CD4-positive, alpha-beta T cell treated with Interleukin-1 beta for 1 hour (primary cell): Measurements from ENCODE around the gene TAS2R19.
"Not testable (repeated sequence)": the region's sequence is repeated elsewhere in the genome, so short reads cannot be mapped to it uniquely, and the experiment has no call there.

Source experiments
- DNase-seq, 2 donors: peaks; one replicate each; pipeline ENCODE4 v3.0.0-alpha.2; 2020 to 2022

TAS2R19 gene, protein sequence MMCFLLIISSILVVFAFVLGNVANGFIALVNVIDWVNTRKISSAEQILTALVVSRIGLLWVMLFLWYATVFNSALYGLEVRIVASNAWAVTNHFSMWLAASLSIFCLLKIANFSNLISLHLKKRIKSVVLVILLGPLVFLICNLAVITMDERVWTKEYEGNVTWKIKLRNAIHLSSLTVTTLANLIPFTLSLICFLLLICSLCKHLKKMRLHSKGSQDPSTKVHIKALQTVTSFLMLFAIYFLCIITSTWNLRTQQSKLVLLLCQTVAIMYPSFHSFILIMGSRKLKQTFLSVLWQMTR

GRCh38 chr12:11022520-11022919, at the start of gene TAS2R19:
TSS of gene TAS2R19 (minus strand) at chr12:11022620. CDS start at chr12:11022571, 49 bp downstream.
- no peak for DNase-seq

DNA sequence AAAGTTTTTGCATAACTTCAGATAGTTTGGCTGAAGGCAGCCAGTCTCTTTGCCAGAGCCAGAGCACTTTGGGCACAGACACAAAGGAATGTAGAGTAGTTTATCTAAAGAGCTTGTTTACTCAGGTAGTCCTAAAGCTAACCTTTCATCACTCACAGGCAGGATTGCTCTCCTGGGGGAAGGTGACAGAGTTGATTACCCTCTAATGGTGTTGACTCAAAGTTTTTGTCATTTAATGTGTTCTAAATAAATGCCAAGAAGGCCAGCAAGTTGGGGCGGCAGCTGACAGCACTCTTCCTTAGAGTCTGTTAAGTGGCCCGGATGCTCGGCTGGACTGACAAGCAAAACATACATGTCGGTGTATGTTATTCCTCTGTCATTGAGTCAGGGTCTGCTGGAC, 49.0 kb upstream of the TAS2R19 start:
- no peak for DNase-seq

DNA sequence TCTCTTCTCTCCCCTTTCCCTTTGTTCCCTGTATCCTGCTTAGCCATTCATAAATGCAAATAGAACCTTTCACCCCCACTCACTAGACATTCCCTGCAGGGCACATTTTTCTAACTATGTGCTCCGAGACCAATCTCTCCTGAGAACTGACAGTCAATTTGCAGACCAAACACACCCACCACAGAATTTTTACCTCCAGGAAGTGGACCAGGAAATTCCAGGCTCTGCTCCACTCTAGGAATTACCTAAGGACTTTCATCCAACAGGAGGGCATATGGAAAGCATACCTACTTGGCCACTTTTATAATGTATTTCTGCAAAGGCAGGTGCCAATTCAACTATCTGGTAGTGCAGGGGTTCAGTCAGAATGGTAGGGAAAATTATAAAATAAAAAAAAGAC, 48.6 kb upstream of the TAS2R19 start:
- no peak for DNase-seq

- no peak for DNase-seq
These were observed 47.5 kb upstream of the TAS2R19 start for GRCh38 chr12:11069854-11070365.

DNA sequence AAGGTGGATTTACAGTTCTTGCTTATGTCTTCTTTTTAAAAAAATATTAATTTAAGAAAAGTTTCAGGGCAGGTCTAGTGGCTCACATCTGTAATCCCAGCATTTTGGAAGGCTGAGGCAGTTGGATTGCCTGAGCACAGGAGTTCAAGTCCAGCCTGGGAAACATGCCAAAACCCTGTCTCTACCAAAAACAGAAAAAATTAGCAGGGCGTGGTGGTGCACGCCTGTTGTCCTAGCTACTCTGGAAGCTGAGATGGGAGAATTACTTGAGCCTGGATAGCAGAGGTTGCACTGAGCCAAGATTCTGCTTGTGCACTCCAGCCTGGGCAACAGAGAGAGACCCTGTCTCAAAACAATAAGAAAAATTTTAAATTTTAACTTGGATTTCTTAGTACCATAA, 45.1 kb upstream of the TAS2R19 start:
- no peak for DNase-seq

DNA sequence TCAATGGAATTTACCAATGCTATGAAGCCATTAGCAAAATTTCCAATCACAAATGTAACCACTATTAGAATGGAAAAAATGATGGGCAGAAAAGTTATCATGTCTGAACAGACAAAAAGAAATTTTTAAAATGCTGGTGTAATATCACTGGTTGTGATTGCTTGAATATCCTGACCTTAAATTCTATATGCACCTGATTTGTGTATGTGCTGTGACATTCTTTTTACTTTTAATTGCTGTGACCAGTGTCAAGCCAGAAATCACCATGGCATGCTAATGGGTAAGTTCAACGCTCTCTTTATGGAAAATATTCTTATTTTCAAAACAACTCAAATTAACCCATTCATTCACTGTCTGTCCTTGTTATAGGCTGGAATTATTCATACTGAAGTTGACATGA, 39.8 kb upstream of the TAS2R19 start, which contains the start of gene TAS2R46:
Gene TAS2R46 (minus strand): TSS at position 101 of the 400 bp plus-strand sequence. CDS start 0 bp downstream, at position 101.
- DNase-seq = not testable (repeated sequence)

DNA sequence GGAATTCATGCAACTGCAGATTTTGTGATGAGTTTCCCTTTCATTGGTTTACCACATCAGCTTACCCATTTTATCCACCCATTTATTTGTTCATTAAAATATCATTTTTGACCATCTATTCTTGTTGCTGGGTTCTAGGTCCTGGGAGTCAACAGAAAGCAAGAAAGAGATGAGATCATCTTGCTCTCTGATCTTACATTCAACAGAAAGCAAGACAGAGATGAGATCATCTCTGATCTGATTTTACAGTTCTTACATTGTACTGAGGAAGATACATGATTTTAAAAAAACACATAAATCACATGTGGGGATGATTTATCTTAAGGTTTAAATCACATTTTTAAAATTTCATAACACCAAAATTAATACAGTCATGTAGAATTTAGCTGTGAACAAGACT, 37.4 kb upstream of the TAS2R19 start:
- DNase-seq = no peak

- no peak for DNase-seq
These were observed 36.6 kb upstream of the TAS2R19 start for GRCh38 chr12:11059041-11059440.

- no peak for DNase-seq
These were observed 32.9 kb upstream of the TAS2R19 start for GRCh38 chr12:11055306-11055705.

DNA sequence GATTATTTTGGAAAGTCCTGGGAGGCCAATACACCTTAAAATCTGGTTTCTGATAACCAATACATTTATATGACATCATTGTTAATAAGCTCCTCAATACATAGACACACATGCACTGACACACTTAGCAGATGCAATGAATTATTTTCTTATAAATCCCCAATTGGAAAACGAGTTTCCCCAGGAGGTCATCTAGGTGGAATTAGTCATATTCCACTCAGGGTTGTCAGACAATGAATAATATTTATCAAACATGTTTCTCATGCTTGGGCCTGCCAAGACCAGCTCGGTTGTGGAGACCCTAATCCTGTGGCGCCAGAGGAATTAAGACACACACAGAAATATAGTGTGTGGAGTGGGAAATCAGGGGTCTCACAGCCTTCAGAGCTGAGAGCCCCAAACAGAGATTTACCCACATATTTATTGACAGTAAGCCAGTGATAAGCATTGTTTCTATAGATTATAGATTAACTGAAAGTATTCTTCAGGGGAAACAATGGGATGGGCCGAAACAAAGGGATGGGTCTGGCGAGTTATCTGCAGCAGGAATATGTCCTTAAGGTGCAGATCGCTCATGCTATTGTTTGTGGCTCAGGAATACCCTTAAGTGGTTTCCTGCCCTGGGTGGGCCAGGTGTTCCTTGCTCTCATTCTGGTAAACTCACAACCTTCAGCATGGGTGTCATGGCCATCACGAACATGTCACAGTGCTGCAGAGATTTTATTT, 27.5 kb upstream of the TAS2R19 start:
- not testable (repeated sequence) for DNase-seq

DNA sequence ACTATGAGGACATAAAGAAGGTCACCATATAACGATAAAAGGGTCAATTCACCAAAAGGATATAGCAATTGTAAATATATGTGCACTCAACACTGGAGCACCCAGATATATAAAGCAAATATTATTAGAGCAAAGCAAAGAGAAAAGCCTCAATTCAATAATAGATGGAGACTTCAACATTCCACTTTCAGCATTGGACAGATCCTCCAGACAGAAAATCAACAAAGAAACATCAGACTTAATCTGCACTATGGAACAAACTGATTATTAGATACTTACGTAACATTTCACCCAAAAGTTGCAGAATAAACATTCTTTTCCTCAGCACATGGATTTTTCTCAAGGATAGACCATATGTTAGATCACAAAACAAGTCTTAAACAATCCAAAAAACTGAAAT, 18.9 kb upstream of the TAS2R19 start:
- DNase-seq = not testable (repeated sequence)

GRCh38 chr12:11040162-11040561, 17.7 kb upstream of the TAS2R19 start:
- DNase-seq = no peak

DNA sequence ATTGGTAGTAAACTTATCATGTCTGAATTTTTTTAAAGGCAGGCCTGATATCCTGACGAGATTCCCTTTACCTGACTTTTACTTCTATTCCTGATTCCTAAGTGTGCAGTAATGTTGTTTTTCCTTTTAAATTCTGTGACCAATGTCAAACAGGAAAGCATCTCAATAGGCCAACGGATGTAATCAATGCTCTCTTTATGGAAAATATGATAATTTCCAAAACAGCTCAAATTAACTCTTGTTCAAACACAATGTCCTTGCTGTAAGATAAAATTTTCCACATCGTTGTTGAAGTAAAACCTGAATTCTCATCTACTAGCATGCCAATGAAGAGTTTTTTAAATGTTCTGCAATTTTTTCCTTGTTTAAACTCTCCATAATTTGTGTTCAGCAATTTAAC, 16.8 kb upstream of the TAS2R19 start:
- DNase-seq = no peak

GRCh38 chr12:11033959-11034358, 11.5 kb upstream of the TAS2R19 start:
- not testable (repeated sequence) for DNase-seq

DNA sequence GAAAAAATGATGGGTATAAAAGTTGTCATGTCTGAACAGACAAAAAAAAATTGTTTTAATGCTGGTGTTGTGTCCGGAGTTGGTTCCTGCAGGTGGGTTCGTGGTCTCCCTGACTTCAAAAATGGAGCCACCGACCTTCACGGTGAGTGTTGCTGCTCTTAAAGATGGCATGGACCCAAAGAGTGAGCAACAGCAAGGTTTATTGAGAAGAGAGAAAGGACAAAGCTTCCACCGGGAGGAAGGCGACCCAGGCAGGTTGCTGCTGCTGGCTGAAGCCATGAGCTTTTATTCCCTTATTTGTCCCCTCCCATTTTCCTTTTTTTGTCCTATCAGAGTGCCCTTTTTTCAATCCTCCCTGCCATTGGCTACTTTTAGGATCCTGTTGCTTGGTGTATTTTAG, 8.9 kb upstream of the TAS2R19 start, which contains the start of gene TAS2R31:
Gene TAS2R31 (minus strand): TSS at position 101 of the 400 bp plus-strand sequence. CDS start 72 bp downstream, at position 29.
- DNase-seq = no peak

- DNase-seq = no peak
These were observed 3.7 kb upstream of the TAS2R19 start for GRCh38 chr12:11026118-11026517.

DNA sequence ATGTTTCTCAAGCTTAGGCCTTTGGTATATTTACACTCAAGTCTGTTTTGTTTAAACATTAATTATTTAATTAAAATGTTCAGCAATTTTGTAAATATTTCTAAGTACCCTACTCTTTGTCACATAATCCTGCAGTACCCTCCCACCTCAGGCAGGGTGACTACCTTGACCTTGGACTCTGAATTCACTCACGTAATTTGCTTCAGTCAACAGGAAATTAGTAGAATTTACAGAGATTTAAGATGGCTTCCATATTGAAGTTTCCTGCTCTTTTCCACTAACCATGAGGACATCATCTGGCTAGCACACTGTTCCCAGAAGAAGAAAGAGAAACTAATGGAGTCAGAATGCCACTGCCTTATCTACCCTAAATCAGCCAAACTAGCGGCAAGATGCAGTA, 967 bp upstream of the TAS2R19 start:
- DNase-seq = no peak

GRCh38 chr12:11016937-11017336, 5.5 kb downstream of the TAS2R19 start:
- DNase-seq = no peak

DNA sequence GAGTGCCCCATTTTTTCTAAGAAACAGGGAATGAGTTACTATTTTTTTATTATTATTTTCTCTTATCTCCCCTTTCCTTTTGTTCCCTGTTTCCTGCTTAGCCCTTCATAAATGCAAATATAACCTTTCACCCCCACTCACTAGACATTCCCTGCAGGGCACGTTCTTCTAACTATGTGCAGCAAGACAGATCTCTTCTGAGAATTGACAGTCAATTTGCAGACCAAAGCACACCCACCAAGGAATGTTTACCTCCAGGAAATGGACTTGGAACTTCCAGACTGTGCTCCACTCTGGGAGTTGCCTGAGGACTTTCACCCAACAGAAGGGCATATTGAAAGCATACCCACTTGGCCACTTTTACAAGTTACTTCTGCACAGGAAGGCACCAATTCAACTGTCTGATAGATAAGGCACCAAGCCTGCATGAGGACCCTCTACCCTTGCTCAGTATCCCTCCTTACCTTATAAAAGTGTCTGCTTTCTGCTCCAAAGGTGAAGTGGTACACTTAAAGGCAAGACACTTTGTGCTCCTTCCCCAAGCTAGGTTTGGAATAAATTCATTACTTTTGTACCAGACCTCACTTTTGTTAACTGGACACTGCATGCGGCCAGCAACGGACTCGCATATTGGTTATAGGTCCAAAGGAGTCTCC, 6.5 kb downstream of the TAS2R19 start:
- DNase-seq = no peak

GRCh38 chr12:11014234-11014633, 8.2 kb downstream of the TAS2R19 start:
- DNase-seq = no peak

DNA sequence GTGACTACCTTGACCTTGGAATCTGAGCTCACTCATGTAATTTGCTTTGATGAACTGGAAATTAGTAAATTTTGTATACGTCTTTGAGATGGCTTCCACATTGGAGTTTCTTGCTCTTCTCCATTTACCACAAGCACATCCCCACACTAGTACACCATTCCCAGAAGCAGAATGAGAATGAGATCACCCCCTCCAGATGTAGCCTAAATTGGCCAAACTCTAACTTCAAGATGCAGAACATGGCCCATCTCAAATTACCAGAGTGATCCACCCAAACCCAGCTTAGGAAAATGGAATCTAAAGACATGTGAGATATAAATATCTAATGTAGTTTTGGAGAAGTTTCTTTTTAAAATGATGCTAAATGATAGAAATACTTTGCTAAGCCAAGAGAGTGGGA, 14.8 kb downstream of the TAS2R19 start:
- no peak for DNase-seq

- DNase-seq = no peak
These were observed 24.2 kb downstream of the TAS2R19 start, which contains the start of gene TAS2R20 for GRCh38 chr12:10998204-10998603. TSS of gene TAS2R20 (minus strand) at chr12:10998304. CDS start at chr12:10997875, 429 bp downstream.

- DNase-seq = no peak
These were observed 28.1 kb downstream of the TAS2R19 start for GRCh38 chr12:10994307-10994706.
